K562 (cell line): ENCODE results near the gene NCMAP. TPM values are rescaled to one million over a fixed set of nuclear protein-coding genes. Genes with fewer than 3 reads are reported as not detected.

Experiments
- ARID1B ChIP-seq: fragments of 450-650 bp; IDR thresholded peaks from 2 replicates; pipeline ENCODE4 v1.6.1; 2016; ENCODE audit warnings: antibody characterized with exemption, mild to moderate bottlenecking, inconsistent platforms
- CBFA2T2 ChIP-seq: fragments of 450-650 bp; conservative IDR thresholded peaks from 2 replicates; pipeline ENCODE4 v1.6.1; 2017; ENCODE audit warnings: mild to moderate bottlenecking
- CBX2 ChIP-seq: fragments of 200-600 bp; sonication (generic); IDR thresholded peaks from one replicate; pipeline ENCODE4 v1.6.1; 2012; ENCODE audit warnings: mild to moderate bottlenecking, low read length, inconsistent platforms; ENCODE audit not compliant: insufficient read depth, poor library complexity, severe bottlenecking
- CHCHD3 ChIP-seq: fragments of 250-450 bp; sonication (Bioruptor Pico); IDR thresholded peaks from 2 replicates; pipeline ENCODE4 v2.1.2; 2022; ENCODE audit warnings: mild to moderate bottlenecking
- CTBP1 ChIP-seq: fragments of 450-650 bp; IDR thresholded peaks from 2 replicates; pipeline ENCODE4 v1.6.1; 2016; ENCODE audit warnings: borderline replicate concordance
- HDAC1 ChIP-seq, 2 experiments: fragments of 450-650 bp; IDR thresholded peaks; 2 replicates each; pipeline ENCODE4 v1.6.1; 2016 to 2017; ENCODE audit warnings: inconsistent platforms in 1 of 2, mild to moderate bottlenecking in 1 of 2, moderate library complexity in 1 of 2
- KLF13 ChIP-seq: fragments of 450-650 bp; IDR thresholded peaks from 2 replicates; pipeline ENCODE4 v1.6.1; 2016; ENCODE audit warnings: missing genetic modification characterization, low read depth, mild to moderate bottlenecking, missing compliant biosample characterization, moderate library complexity, borderline replicate concordance
- SETDB1 ChIP-seq: IDR thresholded peaks from one replicate; pipeline ENCODE4 v1.6.1; 2012; ENCODE audit warnings: low read length, control low read depth, inconsistent platforms
- TAL1 ChIP-seq: fragments of 450-650 bp; IDR thresholded peaks from 2 replicates; pipeline ENCODE4 v1.6.1; 2016; ENCODE audit warnings: mild to moderate bottlenecking
- TRIM24 ChIP-seq, 2 experiments: fragments of 450-650 bp; IDR thresholded peaks; 2 replicates each; pipeline ENCODE4 v1.6.1; 2016
- YBX1 ChIP-seq: fragments of 450-650 bp; IDR thresholded peaks from 2 replicates; pipeline ENCODE4 v1.7.1; 2016; ENCODE audit warnings: mild to moderate bottlenecking
- ZBTB7A ChIP-seq: IDR thresholded peaks from 2 replicates; pipeline ENCODE4 v1.6.1; 2011; ENCODE audit warnings: low read depth, mild to moderate bottlenecking, low read length, moderate library complexity, borderline replicate concordance; ENCODE audit not compliant: control insufficient read depth
- ZNF79 ChIP-seq: fragments of 250-450 bp; sonication (Bioruptor Pico); IDR thresholded peaks from 2 replicates; pipeline ENCODE4 v1.4.0; 2020; ENCODE audit warnings: low read depth, mild to moderate bottlenecking, moderate library complexity
- polyA plus RNA-seq, 8 experiments: library from polyadenylated mRNA; depleted of rRNA in 4 of 8; stranded (reverse) in 5 of 8; unstranded in 3 of 8; fragments of >200 nt; fragmentation: Nextera tagmentation in 2 of 8; fragmentation: Illumina TruSeq in 1 of 8; extraction: Ambion mirVana in 2 of 8; extraction: Trizol in 1 of 8; gene quantifications; 2 replicates each; pipeline versions ENCODE4 v1.2.1 to v1.2.3, GENCODE V29; 2011 to 2014; ENCODE audit warnings: inconsistent platforms in 1 of 8, missing spikeins in 1 of 8
- total RNA-seq, 7 experiments: library from RNA; depleted of rRNA in 6 of 7; stranded (reverse); fragments of >200 nt in 6 of 7; fragmentation: Illumina TruSeq in 2 of 7; extraction: Trizol in 2 of 7; gene quantifications; 2 replicates each; pipeline versions ENCODE4 v1.2.1 to v1.2.3, GENCODE V29; 2011 to 2021; ENCODE audit warnings: low replicate concordance in 1 of 7
- TF ChIP-seq, protein P1 (sequence below): fragments of 250-450 bp; sonication (Bioruptor Pico); IDR thresholded peaks from 2 replicates; pipeline ENCODE4 v1.5.1; 2021; ENCODE audit warnings: mild to moderate bottlenecking
- TF ChIP-seq, protein P2 (sequence below): fragments of 250-450 bp; sonication (Bioruptor Pico); IDR thresholded peaks from 2 replicates; pipeline ENCODE4 v1.5.0; 2021; ENCODE audit warnings: mild to moderate bottlenecking, moderate library complexity
- TF ChIP-seq, protein P3 (sequence below): fragments of 250-450 bp; sonication (Bioruptor Pico); IDR thresholded peaks from 2 replicates; pipeline ENCODE4 v1.5.0; 2020; ENCODE audit warnings: mild to moderate bottlenecking, borderline replicate concordance
- TF ChIP-seq, protein P4 (sequence below): fragments of 250-450 bp; sonication (Bioruptor Pico); IDR thresholded peaks from 2 replicates; pipeline ENCODE4 v1.5.0; 2020; ENCODE audit warnings: mild to moderate bottlenecking

Gene NCMAP
- total and polyA plus RNA-seq, 9 of the 15 experiments (the other 6 are each of a cell fraction or from before 2014, with no cell fraction given): 0.03 TPM; not detected in 8

DNA sequence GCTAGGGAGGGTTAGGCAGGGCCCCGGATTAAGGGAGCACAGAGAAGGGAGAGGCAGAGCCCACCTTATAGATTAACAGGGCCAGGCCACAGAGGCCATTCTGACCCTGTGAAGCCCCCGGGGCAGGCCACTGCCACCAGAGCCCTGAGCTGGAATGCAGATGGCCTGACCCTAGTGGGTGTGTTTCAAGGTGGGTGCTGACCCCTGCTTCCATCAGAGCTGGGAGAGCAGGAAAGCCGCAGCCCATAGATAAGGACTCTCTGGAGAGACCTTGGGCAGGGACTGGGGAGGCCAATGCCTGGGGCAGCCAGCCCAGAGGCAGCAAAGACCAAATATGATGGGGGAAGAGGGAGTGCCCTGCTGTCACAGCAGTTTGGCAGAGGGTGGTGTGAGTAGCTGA, 35.9 kb downstream of the NCMAP start (continued):
- TF ChIP-seq ZNF79 (CRISPR knock-in tag) (no peak), HDAC1 (IDR thresholded peaks at IDR 0.05) (0 out of 4 replicates have a peak, but pooled peaks of 1 of the 2 experiments have one; percentile 7), CTBP1 (0 out of 2 replicates have a peak, but pooled peaks have one; percentile 23), YBX1 (no peak), SETDB1 (no peak), CBX2 (no peak), ZBTB7A (peak; percentile 66), TRIM24 (IDR thresholded peaks at IDR 0.05) (peak in 1 of 2 experiments; percentile 10; a peak in 1 of 4 replicates), TAL1 (peak; percentile 64), ARID1B (peak; percentile 40; the same call in 1 of the 2 replicates), CHCHD3 (CRISPR knock-in tag) (no peak), KLF13 (tag) (no peak), CBFA2T2 (peak; percentile 77)
- TF ChIP-seq, protein P1, sequence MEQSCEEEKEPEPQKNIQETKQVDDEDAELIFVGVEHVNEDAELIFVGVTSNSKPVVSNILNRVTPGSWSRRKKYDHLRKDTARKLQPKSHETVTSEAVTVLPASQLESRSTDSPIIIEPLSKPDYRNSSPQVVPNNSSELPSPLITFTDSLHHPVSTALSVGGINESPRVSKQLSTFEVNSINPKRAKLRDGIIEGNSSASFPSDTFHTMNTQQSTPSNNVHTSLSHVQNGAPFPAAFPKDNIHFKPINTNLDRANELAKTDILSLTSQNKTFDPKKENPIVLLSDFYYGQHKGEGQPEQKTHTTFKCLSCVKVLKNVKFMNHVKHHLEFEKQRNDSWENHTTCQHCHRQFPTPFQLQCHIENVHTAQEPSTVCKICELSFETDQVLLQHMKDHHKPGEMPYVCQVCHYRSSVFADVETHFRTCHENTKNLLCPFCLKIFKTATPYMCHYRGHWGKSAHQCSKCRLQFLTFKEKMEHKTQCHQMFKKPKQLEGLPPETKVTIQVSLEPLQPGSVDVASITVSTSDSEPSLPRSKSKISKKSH: no peak
- TF ChIP-seq, protein P2, sequence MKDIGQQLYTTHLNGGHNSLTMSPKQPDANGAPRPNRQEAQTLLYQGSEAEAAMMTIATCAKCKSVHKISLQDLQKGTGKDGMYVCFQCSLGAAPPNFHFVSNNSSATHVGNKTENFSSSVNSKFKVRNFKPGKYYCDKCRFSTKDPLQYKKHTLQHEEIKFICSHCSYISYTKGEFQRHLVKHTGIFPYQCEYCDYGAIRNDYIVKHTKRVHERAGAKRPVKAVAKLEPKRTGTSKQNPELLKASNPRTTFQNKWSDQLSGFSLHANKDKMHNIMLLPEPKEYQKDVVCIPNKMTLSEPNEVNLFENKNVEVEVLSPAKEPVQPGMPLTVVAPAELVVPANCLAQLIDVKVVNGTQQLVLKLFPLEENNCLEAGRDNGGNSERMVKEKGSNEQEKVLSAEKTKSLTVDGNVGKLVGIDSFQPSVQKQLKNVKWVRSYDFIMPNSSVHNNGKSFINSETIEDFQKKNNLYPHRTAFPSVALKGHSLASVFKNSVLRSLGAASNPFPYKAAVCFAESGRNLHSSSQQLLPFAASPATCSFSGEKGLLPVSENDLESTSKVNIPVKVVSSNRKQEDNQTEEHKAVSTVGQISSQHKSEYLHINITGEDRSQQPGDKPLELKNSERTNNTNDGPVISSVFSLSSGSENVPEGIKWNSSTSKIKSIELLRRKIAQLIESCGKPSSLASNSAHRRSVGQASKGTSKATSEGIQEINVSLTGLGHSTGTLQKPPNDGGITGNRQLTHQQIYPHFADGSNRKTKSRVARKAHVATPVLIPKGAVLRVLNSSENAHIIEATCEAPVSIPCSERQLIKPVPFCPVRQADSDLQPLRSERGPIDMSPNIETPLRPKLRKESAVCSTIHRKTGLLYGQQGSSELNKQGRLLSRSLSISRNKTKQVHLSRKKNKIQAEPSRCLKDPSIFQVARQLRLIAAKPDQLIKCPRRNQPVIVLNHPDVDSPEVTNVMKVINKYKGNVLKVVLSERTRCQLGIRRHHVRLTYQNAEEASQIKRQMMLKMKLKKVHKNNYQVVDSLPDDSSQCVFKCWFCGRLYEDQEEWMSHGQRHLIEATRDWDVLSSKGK (CRISPR knock-in tag): no peak
- TF ChIP-seq, protein P3, sequence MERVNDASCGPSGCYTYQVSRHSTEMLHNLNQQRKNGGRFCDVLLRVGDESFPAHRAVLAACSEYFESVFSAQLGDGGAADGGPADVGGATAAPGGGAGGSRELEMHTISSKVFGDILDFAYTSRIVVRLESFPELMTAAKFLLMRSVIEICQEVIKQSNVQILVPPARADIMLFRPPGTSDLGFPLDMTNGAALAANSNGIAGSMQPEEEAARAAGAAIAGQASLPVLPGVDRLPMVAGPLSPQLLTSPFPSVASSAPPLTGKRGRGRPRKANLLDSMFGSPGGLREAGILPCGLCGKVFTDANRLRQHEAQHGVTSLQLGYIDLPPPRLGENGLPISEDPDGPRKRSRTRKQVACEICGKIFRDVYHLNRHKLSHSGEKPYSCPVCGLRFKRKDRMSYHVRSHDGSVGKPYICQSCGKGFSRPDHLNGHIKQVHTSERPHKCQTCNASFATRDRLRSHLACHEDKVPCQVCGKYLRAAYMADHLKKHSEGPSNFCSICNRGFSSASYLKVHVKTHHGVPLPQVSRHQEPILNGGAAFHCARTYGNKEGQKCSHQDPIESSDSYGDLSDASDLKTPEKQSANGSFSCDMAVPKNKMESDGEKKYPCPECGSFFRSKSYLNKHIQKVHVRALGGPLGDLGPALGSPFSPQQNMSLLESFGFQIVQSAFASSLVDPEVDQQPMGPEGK (CRISPR knock-in tag): no peak
- TF ChIP-seq, protein P4, sequence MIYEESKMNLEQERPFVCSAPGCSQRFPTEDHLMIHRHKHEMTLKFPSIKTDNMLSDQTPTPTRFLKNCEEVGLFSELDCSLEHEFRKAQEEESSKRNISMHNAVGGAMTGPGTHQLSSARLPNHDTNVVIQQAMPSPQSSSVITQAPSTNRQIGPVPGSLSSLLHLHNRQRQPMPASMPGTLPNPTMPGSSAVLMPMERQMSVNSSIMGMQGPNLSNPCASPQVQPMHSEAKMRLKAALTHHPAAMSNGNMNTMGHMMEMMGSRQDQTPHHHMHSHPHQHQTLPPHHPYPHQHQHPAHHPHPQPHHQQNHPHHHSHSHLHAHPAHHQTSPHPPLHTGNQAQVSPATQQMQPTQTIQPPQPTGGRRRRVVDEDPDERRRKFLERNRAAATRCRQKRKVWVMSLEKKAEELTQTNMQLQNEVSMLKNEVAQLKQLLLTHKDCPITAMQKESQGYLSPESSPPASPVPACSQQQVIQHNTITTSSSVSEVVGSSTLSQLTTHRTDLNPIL (CRISPR knock-in tag): no peak
